ENCODE measurements around the gene PITX1. TPM values are rescaled to one million over a fixed set of nuclear protein-coding genes. Genes with fewer than 3 reads are reported as not detected.

PITX1 gene
- total and polyA plus RNA-seq, 12 donors: 0.06 to 0.24 (median 0.12) TPM; not detected in 8

- no peak for DNase-seq
- Histone ChIP-seq H3K4me1 (peaks cover 5 to 22% (median 13%) of the 10 kb centered on the region in 9 donors), H3K27ac (no peak overlapping the region), H3K9me3 (no peaks in the 10 kb centered on the region), H3K36me3 (no peaks in the 10 kb centered on the region), H3K27me3 (peaks cover 50 to 100% (median 100%) of the 10 kb centered on the region in 7 donors), H3K4me3 (no peak overlapping the region)
- TF ChIP-seq CTCF (IDR thresholded peaks at IDR 0.05): no peak
- 15 to 16% methylated on average over 12 of the region's 12 CpGs for WGBS, 2 donors
- ATAC-seq: no peak
- intact Hi-C loops (cut with DNase I): no loop called here
These were observed 7.1 kb upstream of the PITX1 start for GRCh38 chr5:135041145-135041587.

GRCh38 chr5:135040333-135041144 lies 6.5 kb upstream of the PITX1 start:
- no peaks in the 10 kb centered on the region for H3K9me3 ChIP-seq
- H3K36me3 ChIP-seq: no peaks in the 10 kb centered on the region
- H3K4me1 ChIP-seq: peaks cover 5 to 22% (median 13%) of the 10 kb centered on the region in 9 donors
- H3K27ac ChIP-seq: no peak overlapping the region
- intact Hi-C loops (cut with DNase I): no loop called here
- no peak for DNase-seq
- peaks cover 47 to 100% (median 98%) of the 10 kb centered on the region in 7 donors for H3K27me3 ChIP-seq
- no peak for TF ChIP-seq CTCF (IDR thresholded peaks at IDR 0.05)
- no peak for ATAC-seq
- no peak overlapping the region for H3K4me3 ChIP-seq
- WGBS, 2 donors: 2 to 4% methylated on average over 51 of the region's 51 CpGs

- Histone ChIP-seq H3K36me3 (no peaks in the 10 kb centered on the region), H3K27me3 (peaks cover 43 to 100% (median 98%) of the 10 kb centered on the region in 7 donors), H3K4me3 (peak overlapping the region in 2 of 10 donors; percentile 7 to 18), H3K27ac (no peak overlapping the region), H3K9me3 (no peaks in the 10 kb centered on the region), H3K4me1 (peaks cover 5 to 22% (median 13%) of the 10 kb centered on the region in 9 donors)
- intact Hi-C loops (cut with DNase I): no loop called here
- 1 to 5% methylated on average over 11 of the region's 11 CpGs for WGBS, 2 donors
- DNase-seq (no peak), ATAC-seq (no peak)
- no peak for TF ChIP-seq CTCF (IDR thresholded peaks at IDR 0.05)
These were observed 6.0 kb upstream of the PITX1 start for GRCh38 chr5:135040034-135040332.

GRCh38 chr5:135039271-135040033 lies 5.4 kb upstream of the PITX1 start:
- H3K4me1 ChIP-seq: peaks cover 5 to 25% (median 14%) of the 10 kb centered on the region in 9 donors
- WGBS, 2 donors: 1 to 3% methylated on average over 81 to 87 of the region's 87 CpGs
- intact Hi-C loops (cut with DNase I): loop anchor here in 1 of 10 donors (10.0 kb wide), 1 partner anchor 145 kb away; no protein-coding TSS in a partner anchor
- peaks cover 43 to 100% (median 98%) of the 10 kb centered on the region in 7 donors for H3K27me3 ChIP-seq
- no peak for TF ChIP-seq CTCF (IDR thresholded peaks at IDR 0.05)
- no peak overlapping the region for H3K27ac ChIP-seq
- H3K9me3 ChIP-seq: no peaks in the 10 kb centered on the region
- no peak for DNase-seq
- peak overlapping the region in 4 of 10 donors; percentile 7 to 24 (median 18) for H3K4me3 ChIP-seq
- ATAC-seq: peak in 3 of 8 donors; percentile 9 to 20 (median 11)
- H3K36me3 ChIP-seq: no peaks in the 10 kb centered on the region

All from heart right ventricle (tissue), 16 donors.